Glutamatergic neuron (in vitro differentiated cells): Measurements from ENCODE around the gene ERN1. TPM values are rescaled to one million over a fixed set of nuclear protein-coding genes. Genes with fewer than 3 reads are reported as not detected.

Experiments
- DNase-seq: peaks from one replicate; pipeline ENCODE4 v3.0.0; 2022
- H3K27ac Mint-ChIP-seq: one replicate; pipeline ENCODE4 v1.8.0; 2020; ENCODE audit warnings: mild to moderate bottlenecking, mixed read lengths, inconsistent platforms; ENCODE audit not compliant: unreplicated experiment
- H3K27me3 Mint-ChIP-seq: one replicate; pipeline ENCODE4 v1.8.0; 2020; ENCODE audit warnings: mild to moderate bottlenecking, moderate library complexity, mixed read lengths, inconsistent platforms; ENCODE audit not compliant: unreplicated experiment
- H3K36me3 Mint-ChIP-seq: one replicate; pipeline ENCODE4 v1.8.0; 2020; ENCODE audit warnings: mild to moderate bottlenecking, mixed read lengths, inconsistent platforms; ENCODE audit not compliant: unreplicated experiment
- H3K4me1 Mint-ChIP-seq: one replicate; pipeline ENCODE4 v1.8.0; 2020; ENCODE audit warnings: mild to moderate bottlenecking, low read depth, mixed read lengths, inconsistent platforms; ENCODE audit not compliant: unreplicated experiment
- H3K4me3 Mint-ChIP-seq: one replicate; pipeline ENCODE4 v1.8.0; 2020; ENCODE audit warnings: mild to moderate bottlenecking, mixed read lengths, inconsistent platforms; ENCODE audit not compliant: unreplicated experiment
- H3K9me3 Mint-ChIP-seq: one replicate; pipeline ENCODE4 v1.8.0; 2020; ENCODE audit warnings: mild to moderate bottlenecking, moderate library complexity, mixed read lengths, inconsistent platforms; ENCODE audit not compliant: unreplicated experiment
- CTCF ChIP-seq: fragments of 200-600 bp; sonication (generic); IDR thresholded peaks from one replicate; pipeline ENCODE4 v1.5.0; 2021; ENCODE audit not compliant: partially characterized antibody, unreplicated experiment
- total RNA-seq: library from RNA; stranded (reverse); fragmentation: NEBNext Ultra II Directional; extraction: Animal tissue kit (Norgen Biotek cat#: 25700); gene quantifications from one replicate; pipeline ENCODE4 v1.2.1, GENCODE V29; 2021; ENCODE audit not compliant: unreplicated experiment

Gene ERN1
- total RNA-seq, 1 donor from 2014 or later: 6.9 TPM

- no peaks in the 10 kb centered on the region for H3K4me1 Mint-ChIP-seq
- peaks cover 2% of the 10 kb centered on the region for H3K9me3 Mint-ChIP-seq
- no peaks in the 10 kb centered on the region for H3K36me3 Mint-ChIP-seq
- H3K27me3 Mint-ChIP-seq: peaks cover 5% of the 10 kb centered on the region
- no peak for TF ChIP-seq CTCF
- no peak overlapping the region for H3K4me3 Mint-ChIP-seq
- DNase-seq: no peak
- no peak overlapping the region for H3K27ac Mint-ChIP-seq
Observed at GRCh38 chr17:64003526-64004121, 126.3 kb downstream of the ERN1 start.

- Mint-ChIP-seq H3K9me3 (peaks cover 2% of the 10 kb centered on the region), H3K27ac (no peak overlapping the region), H3K4me1 (no peaks in the 10 kb centered on the region), H3K36me3 (no peaks in the 10 kb centered on the region), H3K4me3 (no peak overlapping the region), H3K27me3 (peaks cover 5% of the 10 kb centered on the region)
- DNase-seq: no peak
- TF ChIP-seq CTCF: no peak
Observed at GRCh38 chr17:64002658-64003525, 127.1 kb downstream of the ERN1 start.

- no peak for TF ChIP-seq CTCF
- DNase-seq: no peak
- H3K36me3 Mint-ChIP-seq: no peaks in the 10 kb centered on the region
- peaks cover 4% of the 10 kb centered on the region for H3K9me3 Mint-ChIP-seq
- H3K27ac Mint-ChIP-seq: no peak overlapping the region
- H3K4me3 Mint-ChIP-seq: no peak overlapping the region
- peaks cover 10% of the 10 kb centered on the region for H3K27me3 Mint-ChIP-seq
- no peaks in the 10 kb centered on the region for H3K4me1 Mint-ChIP-seq
Observed at GRCh38 chr17:64001763-64002529, 128.0 kb downstream of the ERN1 start.

- H3K4me1 Mint-ChIP-seq: no peaks in the 10 kb centered on the region
- peaks cover 4% of the 10 kb centered on the region for H3K9me3 Mint-ChIP-seq
- no peak overlapping the region for H3K4me3 Mint-ChIP-seq
- no peak for DNase-seq
- no peak for TF ChIP-seq CTCF
- no peak overlapping the region for H3K27ac Mint-ChIP-seq
- H3K36me3 Mint-ChIP-seq: no peaks in the 10 kb centered on the region
- H3K27me3 Mint-ChIP-seq: peaks cover 14% of the 10 kb centered on the region
Observed at GRCh38 chr17:64001091-64001579, 128.8 kb downstream of the ERN1 start.
